Thymus (tissue), 11 donors: ENCODE measurements around the gene CTNNA2. TPM values are rescaled to one million over a fixed set of nuclear protein-coding genes. Genes with fewer than 3 reads are reported as not detected.

Experiments used
- DNase-seq, 9 donors: peaks; one replicate each; pipeline ENCODE4 v3.0.0-alpha.2; 2013; ENCODE audit warnings: low spot score in 9 of 9, low read depth in 6 of 9, missing footprints in 1 of 9
- H3K27ac ChIP-seq, 2 donors: one replicate each; pipeline ENCODE4 v1.5.1; 2013; ENCODE audit warnings: control low read depth in 1 of 2, low read depth in 1 of 2, low read length in 1 of 2, mild to moderate bottlenecking in 1 of 2, moderate library complexity in 1 of 2
- H3K27me3 ChIP-seq, 2 donors: one replicate each; pipeline ENCODE4 v1.5.1; 2013; ENCODE audit warnings: low read length in 1 of 2; ENCODE audit not compliant: control insufficient read depth in 2 of 2, insufficient read depth in 1 of 2
- H3K36me3 ChIP-seq, 2 donors: one replicate each; pipeline ENCODE4 v1.5.1; 2013; ENCODE audit warnings: low read length in 1 of 2, mild to moderate bottlenecking in 1 of 2, moderate library complexity in 1 of 2; ENCODE audit not compliant: control insufficient read depth in 2 of 2, insufficient read depth in 2 of 2
- H3K4me1 ChIP-seq, 2 donors: one replicate each; pipeline ENCODE4 v1.5.1; 2013; ENCODE audit warnings: low read length in 2 of 2; ENCODE audit not compliant: control insufficient read depth in 2 of 2, insufficient read depth in 2 of 2
- H3K4me3 ChIP-seq, 2 donors: one replicate each; pipeline ENCODE4 v1.5.1; 2013; ENCODE audit warnings: low read length in 2 of 2, control low read depth in 1 of 2, mild to moderate bottlenecking in 1 of 2
- H3K9me3 ChIP-seq, 2 donors: one replicate each; pipeline ENCODE4 v1.5.1; 2013; ENCODE audit warnings: low read length in 1 of 2, mild to moderate bottlenecking in 1 of 2; ENCODE audit not compliant: control insufficient read depth in 2 of 2, insufficient read depth in 1 of 2
- WGBS: extraction: QIAGEN DNeasy Blood & Tissue Kit; methylation state at CpG from one replicate; pipeline ENCODE4 v1.1.7; 2013; 5-methylcytosine and 5-hydroxymethylcytosine counted together
- polyA plus RNA-seq: library from polyadenylated mRNA; stranded (reverse); fragments of 200-250 nt; gene quantifications from one replicate; pipeline ENCODE4 v1.2.3, GENCODE V29; 2013
- total RNA-seq: library from RNA; stranded (reverse); fragments of 120-200 nt; gene quantifications from one replicate; pipeline ENCODE4 v1.2.4, GENCODE V29; 2013
- donor health status: healthy.

CTNNA2 gene
- total and polyA plus RNA-seq, 2 donors: 0.16 to 0.19 TPM

- 65% methylated on average over 2 of the region's 2 CpGs for WGBS
- H3K27me3 ChIP-seq: no peaks in the 10 kb centered on the region
- H3K9me3 ChIP-seq: no peaks in the 10 kb centered on the region
- H3K36me3 ChIP-seq: no peaks in the 10 kb centered on the region
- no peaks in the 10 kb centered on the region for H3K4me1 ChIP-seq
- DNase-seq: no peak
- H3K27ac ChIP-seq: no peak overlapping the region
- no peak overlapping the region for H3K4me3 ChIP-seq
These were observed 459.0 kb downstream of the CTNNA2 start for GRCh38 chr2:79971807-79972206.

- no peaks in the 10 kb centered on the region for H3K36me3 ChIP-seq
- no peaks in the 10 kb centered on the region for H3K4me1 ChIP-seq
- no peaks in the 10 kb centered on the region for H3K27me3 ChIP-seq
- no peaks in the 10 kb centered on the region for H3K9me3 ChIP-seq
- H3K4me3 ChIP-seq: no peak overlapping the region
- H3K27ac ChIP-seq: no peak overlapping the region
- WGBS: 86% methylated on average over 4 of the region's 4 CpGs
- DNase-seq: no peak
These were observed 459.8 kb downstream of the CTNNA2 start for GRCh38 chr2:79972661-79973060.

- DNase-seq: no peak
- Histone ChIP-seq H3K4me1 (no peaks in the 10 kb centered on the region), H3K36me3 (no peaks in the 10 kb centered on the region), H3K27ac (no peak overlapping the region), H3K4me3 (no peak overlapping the region), H3K27me3 (no peaks in the 10 kb centered on the region), H3K9me3 (no peaks in the 10 kb centered on the region)
- 69% methylated on average over 6 of the region's 6 CpGs for WGBS
These were observed 463.1 kb downstream of the CTNNA2 start for GRCh38 chr2:79975791-79976565.

GRCh38 chr2:79977792-79978191 is 464.9 kb downstream of the CTNNA2 start:
- Histone ChIP-seq H3K36me3 (no peaks in the 10 kb centered on the region), H3K27me3 (no peaks in the 10 kb centered on the region), H3K4me3 (no peak overlapping the region), H3K9me3 (no peaks in the 10 kb centered on the region), H3K4me1 (no peaks in the 10 kb centered on the region), H3K27ac (no peak overlapping the region)
- 92% methylated on average over 2 of the region's 2 CpGs for WGBS
- DNase-seq: no peak

- H3K9me3 ChIP-seq: no peaks in the 10 kb centered on the region
- no peaks in the 10 kb centered on the region for H3K36me3 ChIP-seq
- no peak for DNase-seq
- no peaks in the 10 kb centered on the region for H3K27me3 ChIP-seq
- no peak overlapping the region for H3K4me3 ChIP-seq
- 82% methylated on average over 1 of the region's 1 CpG for WGBS
- no peaks in the 10 kb centered on the region for H3K4me1 ChIP-seq
- H3K27ac ChIP-seq: no peak overlapping the region
These were observed 467.3 kb downstream of the CTNNA2 start for GRCh38 chr2:79980116-79980515.

- Histone ChIP-seq H3K36me3 (no peaks in the 10 kb centered on the region), H3K9me3 (no peaks in the 10 kb centered on the region), H3K4me3 (no peak overlapping the region), H3K4me1 (no peaks in the 10 kb centered on the region), H3K27ac (no peak overlapping the region), H3K27me3 (no peaks in the 10 kb centered on the region)
- 85% methylated on average over 5 of the region's 5 CpGs for WGBS
- DNase-seq: no peak
These were observed 468.0 kb downstream of the CTNNA2 start for GRCh38 chr2:79980816-79981215.

- DNase-seq: no peak
- H3K27me3 ChIP-seq: no peaks in the 10 kb centered on the region
- H3K27ac ChIP-seq: no peak overlapping the region
- no peak overlapping the region for H3K4me3 ChIP-seq
- H3K9me3 ChIP-seq: no peaks in the 10 kb centered on the region
- 89% methylated on average over 3 of the region's 3 CpGs for WGBS
- H3K4me1 ChIP-seq: no peaks in the 10 kb centered on the region
- no peaks in the 10 kb centered on the region for H3K36me3 ChIP-seq
These were observed 468.5 kb downstream of the CTNNA2 start for GRCh38 chr2:79981316-79981715.

- H3K27me3 ChIP-seq: no peaks in the 10 kb centered on the region
- no peaks in the 10 kb centered on the region for H3K36me3 ChIP-seq
- no peak for DNase-seq
- no peak overlapping the region for H3K4me3 ChIP-seq
- no peaks in the 10 kb centered on the region for H3K9me3 ChIP-seq
- no peaks in the 10 kb centered on the region for H3K4me1 ChIP-seq
- H3K27ac ChIP-seq: no peak overlapping the region
- 74% methylated on average over 4 of the region's 4 CpGs for WGBS
These were observed 469.6 kb downstream of the CTNNA2 start for GRCh38 chr2:79982445-79982844.

GRCh38 chr2:79984476-79984875 is 471.6 kb downstream of the CTNNA2 start:
- no peaks in the 10 kb centered on the region for H3K4me1 ChIP-seq
- H3K36me3 ChIP-seq: no peaks in the 10 kb centered on the region
- H3K9me3 ChIP-seq: no peaks in the 10 kb centered on the region
- no peak overlapping the region for H3K27ac ChIP-seq
- DNase-seq: no peak
- no peaks in the 10 kb centered on the region for H3K27me3 ChIP-seq
- WGBS: 92% methylated on average over 1 of the region's 1 CpG
- no peak overlapping the region for H3K4me3 ChIP-seq
